T-helper 2 cell treated with Interferon-gamma antibody and Interleukin-4, amounts not matched to agents 100 ng/mL and 5 ng/mL, for 36 hours (primary cell): ENCODE data around the gene ZNF618. TPM values are rescaled to one million over a fixed set of nuclear protein-coding genes. Genes with fewer than 3 reads are reported as not detected.

Experiments
- intact Hi-C: fragments of 100-400 bp; cut with micrococcal nuclease; formaldehyde crosslinking; loops from one replicate; pipeline ENCODE4 v1.15.1; 2023
- total RNA-seq: library from RNA; stranded (reverse); gene quantifications from 2 replicates; pipeline ENCODE4 v1.2.3, GENCODE V29; 2022

ZNF618 gene
- total RNA-seq, 1 donor from 2014 or later: 0.36 TPM

DNA sequence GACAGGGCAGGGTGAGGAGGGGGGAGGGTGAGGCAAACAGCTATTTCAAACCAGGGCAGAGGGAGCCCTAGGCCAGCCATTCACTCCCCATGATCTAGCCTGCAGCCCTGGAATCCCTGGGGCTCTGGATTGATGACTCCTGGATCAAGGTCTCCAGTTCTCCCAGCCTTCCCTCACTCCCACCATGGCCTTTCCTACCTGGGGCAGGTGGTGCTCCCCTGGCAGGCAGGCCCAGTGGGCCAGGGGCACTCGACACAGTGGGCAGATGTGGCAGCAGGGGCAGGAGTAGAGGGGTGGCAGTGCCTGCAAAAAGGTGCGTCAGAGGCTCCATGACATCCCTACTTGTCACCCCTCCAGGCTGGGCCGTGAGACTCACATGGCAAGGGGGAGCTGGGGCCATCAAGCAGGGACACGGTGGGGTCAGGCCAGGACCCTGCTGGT lies 216.9 kb downstream of the ZNF618 start:
- intact Hi-C loops: loop anchor here (10.0 kb wide), 1 partner anchor 62 kb away; the partner anchor contains the start of gene COL27A1

DNA sequence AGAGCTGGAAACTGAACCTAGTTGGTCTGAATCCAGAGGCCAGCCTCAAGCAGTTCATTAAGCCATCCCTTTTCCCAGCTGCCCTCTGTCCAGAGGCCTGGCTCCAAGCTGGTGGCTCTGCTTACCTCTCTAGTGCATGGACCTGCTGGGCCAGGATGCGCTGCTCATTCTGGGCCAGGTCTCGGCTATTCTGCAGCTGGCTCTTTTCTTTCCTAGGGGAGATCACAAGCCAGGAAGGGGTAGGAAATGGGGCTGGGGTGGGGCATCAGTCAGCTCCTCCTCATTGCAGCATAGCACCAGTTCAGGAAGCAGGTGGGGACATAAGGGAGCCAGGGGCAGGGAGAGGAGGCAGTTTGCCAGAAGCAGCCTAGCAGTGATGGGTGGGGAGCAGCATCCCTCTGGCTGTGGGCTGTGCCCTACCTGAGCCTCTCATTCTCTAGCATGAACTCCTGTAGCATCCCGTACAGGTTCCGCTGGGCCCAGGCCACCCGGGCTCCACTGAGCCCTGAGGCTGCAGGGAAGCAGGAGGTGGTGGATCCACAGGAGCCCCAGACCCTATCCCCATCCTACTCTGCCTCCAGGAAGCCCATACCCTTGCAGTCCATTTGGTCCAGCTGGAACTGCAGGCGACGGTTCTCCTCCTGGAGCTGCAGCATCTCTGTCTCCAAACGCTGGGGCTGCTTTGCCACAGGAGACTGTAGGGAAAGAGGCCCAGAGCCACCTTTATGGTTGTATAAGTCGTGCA lies 217.8 kb downstream of the ZNF618 start:
- intact Hi-C loops: loop anchor here (10.0 kb wide), 1 partner anchor 61 kb away; the partner anchor contains the start of gene COL27A1

DNA sequence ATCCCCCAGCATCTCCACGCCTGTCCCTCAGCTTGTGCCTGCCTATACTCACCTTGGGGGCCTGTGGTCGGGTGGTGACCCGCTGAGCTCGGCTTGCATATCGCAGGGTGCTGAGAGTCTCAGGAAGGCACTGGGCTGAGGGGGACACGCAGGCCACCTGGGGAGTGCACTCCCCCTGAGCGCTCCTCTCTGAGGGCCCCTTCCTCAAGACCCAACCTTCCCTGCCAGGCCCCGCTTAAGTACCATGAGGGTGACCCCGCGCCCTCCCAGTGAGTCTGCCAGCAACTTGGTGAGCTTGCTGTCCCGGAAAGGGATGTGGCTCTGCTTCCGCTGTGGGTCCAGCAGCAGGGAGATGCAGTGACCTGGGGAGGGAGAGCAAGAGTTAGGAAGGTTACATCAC lies 218.9 kb downstream of the ZNF618 start:
- intact Hi-C loops: loop anchor here (10.0 kb wide), 1 partner anchor 60 kb away; the partner anchor contains the start of gene COL27A1

DNA sequence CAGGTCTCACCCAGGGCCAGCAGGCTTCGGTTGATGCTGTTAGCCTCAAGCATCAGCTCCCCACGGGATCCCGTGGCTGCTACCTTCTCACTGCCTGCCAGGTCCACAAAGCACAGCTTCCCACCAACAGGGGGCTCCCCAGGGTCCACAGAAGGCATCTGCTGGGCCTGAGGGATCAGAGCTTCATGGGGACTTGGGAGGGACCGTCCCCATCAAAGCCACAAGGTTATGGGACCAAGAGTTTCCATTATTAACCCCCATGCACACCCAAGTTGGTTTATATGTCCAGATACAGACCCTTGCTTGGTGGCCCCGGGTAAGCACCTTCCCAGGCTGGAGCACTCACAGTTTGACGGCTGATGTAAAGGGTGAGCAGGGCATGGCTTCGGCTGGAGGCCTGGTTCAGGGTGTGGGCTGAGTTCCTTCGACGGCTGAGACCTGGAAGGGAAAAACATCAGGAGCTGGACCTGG lies 220.0 kb downstream of the ZNF618 start:
- intact Hi-C loops: loop anchor here (10.0 kb wide), 1 partner anchor 59 kb away; the partner anchor contains the start of gene COL27A1

DNA sequence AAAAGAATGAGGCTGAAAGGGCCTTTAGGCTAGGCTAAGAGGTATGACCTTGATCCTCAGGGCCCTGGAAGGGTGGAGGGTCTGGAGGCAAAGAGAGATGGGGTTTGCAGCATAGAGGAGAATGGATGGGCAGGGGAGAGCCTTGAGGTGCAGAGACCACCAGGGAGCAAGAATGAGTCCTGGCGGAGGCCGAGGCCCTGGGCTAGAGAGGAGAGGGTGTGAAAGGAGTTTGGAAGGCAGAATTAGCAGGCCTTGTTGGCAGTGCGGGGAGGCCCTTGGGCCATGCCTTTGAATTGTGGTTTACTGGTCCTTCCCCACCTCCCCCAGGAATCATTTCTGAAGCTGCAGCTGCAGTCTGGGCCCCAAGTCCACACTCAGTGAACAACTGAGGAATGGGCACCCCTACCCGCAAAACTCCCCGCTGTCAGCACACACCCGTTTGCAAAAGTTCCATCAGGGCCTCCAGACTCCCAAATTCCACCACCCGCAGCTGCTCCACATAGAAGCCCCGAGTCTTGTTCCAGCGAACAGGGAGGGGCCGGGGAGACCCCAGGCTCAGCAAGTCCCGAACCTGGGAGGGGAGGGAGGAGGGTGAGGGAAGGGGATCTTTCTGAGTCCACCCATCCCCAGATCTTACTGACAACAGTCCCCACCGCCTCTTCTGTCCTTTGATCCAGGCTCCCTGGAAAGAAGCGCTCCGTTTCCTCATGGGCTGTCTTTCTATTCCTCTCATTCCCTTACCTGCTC lies 220.9 kb downstream of the ZNF618 start:
- intact Hi-C loops: loop anchor here (10.0 kb wide), 1 partner anchor 58 kb away; the partner anchor contains the start of gene COL27A1

DNA sequence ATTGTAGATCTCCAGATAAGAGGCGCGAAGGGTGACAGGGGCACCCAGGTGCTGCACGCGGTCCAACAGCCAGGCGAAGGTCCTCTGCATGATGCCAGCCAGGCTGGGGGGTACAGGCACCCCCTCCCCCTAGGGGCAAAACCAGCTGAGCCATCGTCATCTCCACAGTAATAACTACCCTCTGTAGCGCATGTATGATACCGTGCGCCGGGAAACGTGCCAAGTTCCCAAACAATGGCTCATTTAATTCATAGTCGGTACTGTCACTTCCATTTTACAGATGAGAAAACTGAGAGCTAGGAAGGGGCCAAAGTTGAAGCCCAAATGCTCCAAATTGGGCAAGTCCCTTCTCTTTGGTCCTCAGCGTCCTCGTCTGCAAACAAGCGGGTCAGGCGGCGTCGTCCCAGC lies 221.5 kb downstream of the ZNF618 start:
- intact Hi-C loops: loop anchor here (10.0 kb wide), 1 partner anchor 57 kb away; the partner anchor contains the start of gene COL27A1

DNA sequence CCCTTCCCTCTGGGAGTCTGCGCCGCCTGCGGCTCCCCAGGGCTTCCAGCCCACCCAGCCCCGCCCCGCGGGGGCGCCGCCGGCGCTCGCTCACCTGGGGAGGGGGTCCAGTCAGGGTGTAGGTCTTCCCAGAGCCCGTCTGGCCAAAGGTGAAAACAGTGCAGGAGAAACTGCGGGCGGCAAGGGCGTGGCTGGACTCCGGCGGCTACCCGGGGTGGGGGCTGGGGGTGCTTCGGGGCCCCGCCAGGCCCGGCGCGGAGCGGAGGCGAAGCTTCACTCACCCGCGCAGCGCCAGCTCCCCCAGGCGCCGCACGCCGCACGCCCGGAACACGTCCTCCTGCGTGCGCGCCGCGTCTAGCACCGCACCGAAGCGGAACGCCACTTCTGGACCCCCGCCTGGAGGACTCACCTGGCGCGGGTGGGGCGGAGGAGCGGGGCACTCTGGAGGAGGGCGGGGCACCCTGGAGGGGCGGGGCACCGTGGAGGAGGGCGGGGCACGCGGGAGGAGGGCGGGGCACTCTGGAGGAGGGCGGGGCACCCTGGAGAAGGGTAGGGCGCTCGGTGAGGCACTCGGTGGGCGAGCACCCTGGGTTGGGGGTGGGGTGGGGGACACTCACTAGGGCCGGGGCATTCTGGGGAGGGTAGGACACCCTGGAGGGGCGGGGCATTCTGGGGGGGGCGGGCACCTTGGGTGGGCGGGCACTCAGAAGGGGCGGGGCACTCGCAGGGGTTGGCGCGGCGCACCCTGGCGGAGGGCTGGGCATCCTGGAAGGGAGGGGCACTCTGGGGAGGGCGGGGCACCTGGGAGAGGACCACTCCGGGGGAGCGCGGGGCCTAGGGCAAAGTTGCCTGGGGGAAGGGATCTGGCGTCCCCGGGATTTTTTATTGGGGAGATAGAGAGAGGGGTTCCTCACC lies 222.2 kb downstream of the ZNF618 start:
- intact Hi-C loops: loop anchor here (10.0 kb wide), 1 partner anchor 57 kb away; the partner anchor contains the start of gene COL27A1

DNA sequence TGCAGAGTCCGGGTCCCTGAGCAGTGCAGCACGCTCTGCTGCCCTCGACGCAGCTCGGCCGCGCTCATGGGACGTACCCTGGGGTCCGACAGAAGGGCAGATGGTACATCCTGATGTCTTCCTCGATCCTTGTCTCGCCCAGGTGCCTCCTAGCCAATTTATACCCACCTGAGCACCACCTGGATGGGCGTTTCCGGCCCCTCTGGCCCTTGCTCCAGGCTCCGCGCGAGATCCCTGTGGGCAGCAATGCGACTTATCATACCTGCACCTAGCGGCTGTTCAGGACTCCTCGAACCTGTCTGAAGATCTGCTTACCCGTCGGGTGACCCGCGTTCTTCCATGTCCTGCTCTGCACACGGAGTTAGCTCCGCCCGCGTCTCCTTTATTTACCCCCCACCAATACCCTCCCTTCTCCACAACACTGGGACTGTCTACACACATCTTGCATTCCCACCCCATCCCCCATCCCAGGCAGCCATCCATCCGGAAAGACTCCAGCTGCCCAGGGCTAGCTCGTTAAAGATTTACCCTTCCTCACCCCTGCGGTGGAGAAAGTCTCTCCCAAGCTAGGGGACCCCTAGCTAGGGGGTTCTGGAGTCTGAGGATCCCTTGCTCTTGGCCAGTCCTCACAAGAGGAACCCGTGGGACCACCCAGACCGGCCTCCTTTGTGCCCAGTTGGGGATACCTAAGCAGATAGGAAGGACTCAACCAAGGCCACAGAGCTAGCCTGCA lies 223.0 kb downstream of the ZNF618 start, which contains the start of gene KIF12:
KIF12 (minus strand) TSS at position 357 of the 733 bp plus-strand sequence; CDS start at position 341, 16 bp downstream.
- intact Hi-C loops: loop anchor here (10.0 kb wide), 1 partner anchor 56 kb away; the partner anchor contains the start of gene COL27A1

DNA sequence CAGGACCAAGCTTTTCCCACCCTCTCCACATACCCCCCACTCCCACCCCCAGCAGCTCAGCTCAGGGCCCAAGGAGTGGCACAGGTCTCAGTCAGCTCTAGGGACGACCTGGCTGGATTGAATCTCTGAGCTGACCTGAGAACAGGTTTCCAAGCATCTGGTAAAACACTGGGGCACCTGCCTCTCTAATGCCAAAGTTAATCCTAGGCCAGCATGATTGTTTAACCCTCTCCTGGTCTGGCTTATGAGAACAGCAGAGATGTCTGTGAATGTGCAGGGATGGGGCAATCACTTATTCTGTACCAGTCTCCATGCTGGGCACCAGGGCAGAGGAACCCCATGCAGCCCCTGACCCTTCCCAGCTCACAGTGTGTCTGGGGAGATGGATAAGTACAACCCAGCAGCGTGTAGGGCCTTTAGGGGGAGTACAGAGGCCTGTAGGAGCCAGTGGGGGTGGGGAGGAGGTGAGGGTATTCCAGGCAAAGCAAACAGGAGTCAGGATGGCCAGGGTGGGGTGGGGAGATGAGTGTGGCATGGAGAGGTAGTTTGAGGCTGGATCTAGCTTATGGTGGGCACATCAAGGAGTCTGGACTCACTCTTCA lies 223.7 kb downstream of the ZNF618 start:
- intact Hi-C loops: loop anchor here (10.0 kb wide), 1 partner anchor 55 kb away; the partner anchor contains the start of gene COL27A1

DNA sequence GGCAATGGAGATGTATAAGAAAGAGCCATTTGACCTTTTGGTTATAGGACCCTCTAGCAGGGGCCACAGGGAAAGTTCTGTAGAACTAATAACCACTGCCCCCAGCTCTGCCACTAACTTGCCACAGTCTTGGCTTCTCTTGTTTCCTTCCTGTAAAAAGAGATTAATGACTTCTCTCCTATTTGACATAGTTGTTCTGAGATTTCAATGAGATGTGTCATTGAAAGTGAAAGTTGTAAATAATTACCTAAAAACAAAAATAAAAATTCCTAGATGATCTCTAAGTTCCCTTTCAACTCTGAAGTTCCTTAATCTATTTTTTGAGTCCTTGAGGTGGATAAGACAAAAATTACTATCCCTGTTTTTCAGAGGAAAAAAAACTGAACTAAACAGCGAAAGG lies 224.4 kb downstream of the ZNF618 start:
- intact Hi-C loops: no loop called here

DNA sequence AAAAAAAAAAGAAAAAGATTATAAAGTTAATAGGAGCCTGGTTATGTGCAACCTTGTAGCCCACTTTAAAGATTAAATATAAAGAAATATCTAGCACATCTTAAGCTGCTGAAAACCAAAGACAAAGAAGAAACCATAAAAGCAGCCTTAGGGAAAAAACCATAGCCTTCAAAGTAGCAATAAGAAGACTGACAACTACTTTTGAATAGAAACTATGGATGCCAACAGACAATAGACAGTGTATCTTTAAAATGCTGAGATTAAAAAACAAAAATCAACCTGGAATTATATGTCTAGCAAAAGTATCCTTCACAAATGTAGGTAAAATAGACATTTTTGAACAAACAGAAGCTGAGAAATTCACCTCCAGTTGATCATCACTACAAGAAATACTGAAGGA lies 226.4 kb downstream of the ZNF618 start:
- intact Hi-C loops: no loop called here

DNA sequence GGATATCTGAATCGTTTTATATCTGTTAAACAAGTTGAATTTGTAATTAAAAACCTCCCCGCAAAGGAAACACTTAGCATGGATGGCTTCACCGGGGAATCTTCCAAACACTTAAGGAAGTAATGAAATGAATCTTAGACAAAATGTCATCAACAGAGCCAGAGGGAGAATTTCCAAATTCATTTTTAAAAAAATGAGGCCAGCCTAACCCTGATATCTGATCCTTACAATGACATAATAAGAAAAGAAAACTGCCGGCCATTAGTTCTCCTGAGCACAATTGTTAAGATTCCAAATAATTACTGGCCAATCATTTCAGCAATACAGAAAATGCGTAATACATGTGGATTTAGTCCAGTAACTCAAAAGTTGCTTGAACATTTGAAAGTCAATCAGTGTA lies 229.1 kb downstream of the ZNF618 start:
- intact Hi-C loops: no loop called here

Other genes with a start within 250 kb of the ZNF618 start
- gene AMBP, start 202.0 kb downstream of the ZNF618 start, total RNA-seq: not detected in 2 replicates
- gene KIF12, start 223.0 kb downstream of the ZNF618 start, total RNA-seq: not detected in 2 replicates